Dermis microvascular lymphatic vessel endothelial cell (primary cell): ENCODE results near the gene PTGES2. TPM values are rescaled to one million over a fixed set of nuclear protein-coding genes. Genes with fewer than 3 reads are reported as not detected.

Experiments used
- DNase-seq, 2 donors: peaks; one replicate each; pipeline versions ENCODE4 v3.0.0 to v3.0.0-alpha.2; 2010; ENCODE audit warnings: low read depth in 2 of 2
- total RNA-seq: library from RNA; depleted of rRNA; stranded (reverse); fragments of >200 nt; gene quantifications from 2 replicates; pipeline ENCODE4 v1.2.1, GENCODE V29; 2014

PTGES2 gene
- total RNA-seq, 1 donor from 2014 or later: 67.3 TPM

DNA sequence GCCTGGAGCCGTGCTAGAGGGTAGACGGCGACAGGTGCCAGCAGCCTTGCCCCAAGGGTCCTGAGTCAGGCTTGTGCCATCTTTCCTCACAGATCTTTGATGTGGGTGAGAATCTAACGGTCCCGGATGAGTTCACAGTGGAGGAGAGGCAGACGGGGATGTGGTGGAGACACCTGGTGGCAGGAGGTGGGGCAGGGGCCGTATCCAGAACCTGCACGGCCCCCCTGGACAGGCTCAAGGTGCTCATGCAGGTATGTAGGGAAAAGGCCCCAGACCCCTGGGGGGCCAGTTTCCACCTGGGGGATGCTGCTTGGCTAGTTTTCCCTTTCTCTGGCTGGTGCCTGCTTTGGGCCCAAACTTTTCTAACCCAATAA lies 24.0 kb downstream of the PTGES2 start:
- DNase-seq: no peak

DNA sequence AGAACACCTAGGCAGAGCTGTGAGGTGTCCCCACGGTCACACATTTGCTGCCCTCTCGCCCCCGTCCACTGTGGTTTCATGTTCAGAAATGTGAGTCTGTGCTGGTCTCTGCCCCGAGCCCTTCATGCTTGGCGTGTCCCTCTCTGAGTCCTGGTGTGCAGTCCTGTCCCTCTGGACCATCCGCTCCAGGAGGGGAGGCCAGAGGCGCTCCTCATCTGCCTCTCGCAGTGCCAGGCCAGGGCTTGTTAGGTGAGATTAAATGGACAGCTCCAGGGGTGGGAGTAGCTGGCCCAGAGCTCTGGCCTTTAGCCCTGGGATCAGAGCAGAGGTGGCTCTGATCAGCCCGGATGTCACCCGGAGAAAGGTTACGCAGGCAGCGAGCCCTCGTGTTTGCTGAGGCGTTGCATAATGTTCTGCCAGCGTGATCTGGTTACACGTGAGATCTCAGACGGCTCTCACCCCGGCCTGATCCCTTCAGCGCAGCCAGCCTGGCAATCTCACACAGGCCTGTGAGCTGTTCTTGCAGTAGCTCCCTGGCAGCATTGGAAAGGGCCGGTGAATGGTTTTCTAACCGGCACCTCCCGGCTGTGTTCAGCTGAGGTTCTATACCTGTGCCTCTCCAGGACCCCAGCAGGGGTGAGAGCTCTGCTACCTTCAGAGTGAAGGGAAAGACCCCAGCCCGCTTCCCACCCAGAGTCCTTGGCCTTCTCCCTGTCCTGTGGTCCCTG lies 24.5 kb downstream of the PTGES2 start:
- no peak for DNase-seq

DNA sequence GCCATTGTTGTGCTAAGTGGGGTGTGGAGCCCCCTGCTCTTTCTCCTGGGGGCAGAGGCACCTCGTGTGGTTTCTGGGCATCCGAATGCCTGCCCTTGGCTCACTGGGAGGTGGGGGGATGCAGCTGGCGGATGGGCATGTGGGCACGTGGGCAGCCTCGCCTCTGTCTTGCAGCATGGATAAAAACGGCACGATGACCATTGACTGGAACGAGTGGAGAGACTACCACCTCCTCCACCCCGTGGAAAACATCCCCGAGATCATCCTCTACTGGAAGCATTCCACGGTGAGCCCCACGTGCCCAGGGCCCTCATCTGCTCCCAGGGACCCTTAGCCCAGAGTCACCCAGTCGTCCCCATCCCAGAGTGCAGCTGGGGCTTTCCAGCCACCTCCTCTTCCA lies 25.3 kb downstream of the PTGES2 start:
- DNase-seq: no peak

DNA sequence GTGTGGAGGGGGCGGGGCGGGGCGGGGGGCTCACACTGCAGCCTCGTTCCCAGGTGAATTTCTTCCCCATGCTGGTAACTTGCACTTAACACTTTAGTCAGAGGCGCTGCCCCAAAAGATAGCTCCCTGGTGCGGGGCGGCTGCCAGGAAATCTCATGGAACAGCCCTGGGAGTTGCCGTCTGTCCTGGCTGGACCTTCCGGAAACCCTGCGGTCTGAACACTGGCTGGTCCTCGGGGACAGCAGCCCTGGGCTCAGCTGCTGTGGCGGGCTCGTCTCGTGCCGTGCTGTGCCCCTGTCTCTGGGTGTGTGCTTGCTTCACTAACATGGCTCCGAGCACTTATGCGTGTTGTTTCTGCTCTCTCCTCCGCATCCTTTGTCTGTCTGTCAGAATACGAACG lies 25.8 kb downstream of the PTGES2 start:
- DNase-seq: peak; percentile 33 to 37

DNA sequence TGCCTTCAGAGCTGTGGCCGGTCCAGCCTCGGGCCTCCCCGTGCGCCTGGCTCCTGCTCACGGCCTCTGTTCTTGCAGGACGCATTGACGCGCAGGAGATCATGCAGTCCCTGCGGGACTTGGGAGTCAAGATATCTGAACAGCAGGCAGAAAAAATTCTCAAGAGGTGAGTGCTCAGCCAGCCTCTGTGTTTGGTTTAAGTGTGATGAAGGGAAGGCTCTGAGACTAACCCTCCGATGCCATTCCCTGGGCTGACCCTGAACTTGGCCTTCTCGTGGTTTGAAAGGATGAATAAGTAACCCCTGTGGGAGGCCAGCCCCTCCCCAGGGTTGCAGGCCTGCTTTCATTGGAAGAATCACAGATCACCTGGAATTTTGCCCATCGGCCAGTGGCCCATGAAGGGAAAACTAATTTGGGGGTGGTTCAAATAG lies 26.3 kb downstream of the PTGES2 start:
- no peak for DNase-seq

DNA sequence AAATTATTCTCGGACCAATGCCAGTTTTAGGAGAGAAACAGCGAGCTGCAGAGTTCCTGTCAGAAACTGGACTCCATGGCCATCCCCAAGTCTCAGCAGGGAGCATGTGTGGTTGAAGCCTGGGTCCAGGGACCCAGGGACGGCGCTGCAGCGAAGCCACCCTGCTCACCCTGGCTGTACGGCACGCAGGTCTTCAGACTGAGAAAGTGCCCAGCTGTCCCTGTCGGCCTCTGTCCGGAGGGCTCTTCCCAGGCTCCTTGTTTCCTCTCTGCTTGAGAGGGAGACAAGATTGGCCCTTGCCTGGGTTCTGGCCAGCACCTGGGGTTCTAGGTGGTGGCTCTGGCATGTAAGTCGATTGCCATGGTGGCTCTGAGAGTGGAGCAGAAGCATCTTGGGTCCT lies 26.9 kb downstream of the PTGES2 start:
- no peak for DNase-seq

DNA sequence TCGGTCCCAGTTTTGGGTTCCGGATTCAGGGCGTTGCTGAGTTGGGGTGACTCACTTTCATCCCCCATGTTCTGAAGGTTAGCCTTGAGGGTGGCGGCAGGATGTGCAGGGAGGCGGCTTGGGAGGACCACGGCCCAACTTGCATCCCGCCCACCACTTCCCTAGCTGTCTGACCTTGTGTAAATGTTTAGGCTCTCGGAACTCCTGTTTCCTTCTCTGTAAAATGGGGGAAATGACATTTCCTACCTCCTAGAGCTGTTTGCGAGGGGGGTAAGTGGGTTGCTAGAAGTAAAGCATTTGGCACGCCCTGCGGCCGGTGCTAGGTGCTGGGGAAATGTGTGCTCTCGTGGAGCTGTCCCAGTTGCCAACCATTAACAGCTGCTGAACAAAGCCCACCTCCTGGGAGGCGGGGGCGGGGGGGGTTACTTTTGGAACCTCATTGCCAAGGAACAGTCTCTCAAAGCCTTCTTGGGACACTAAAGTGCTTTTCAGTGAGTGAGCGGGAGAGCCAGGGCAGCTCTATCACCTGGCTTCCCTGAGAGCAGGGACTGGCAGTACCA lies 27.5 kb downstream of the PTGES2 start:
- DNase-seq: peak; percentile 55 to 58

DNA sequence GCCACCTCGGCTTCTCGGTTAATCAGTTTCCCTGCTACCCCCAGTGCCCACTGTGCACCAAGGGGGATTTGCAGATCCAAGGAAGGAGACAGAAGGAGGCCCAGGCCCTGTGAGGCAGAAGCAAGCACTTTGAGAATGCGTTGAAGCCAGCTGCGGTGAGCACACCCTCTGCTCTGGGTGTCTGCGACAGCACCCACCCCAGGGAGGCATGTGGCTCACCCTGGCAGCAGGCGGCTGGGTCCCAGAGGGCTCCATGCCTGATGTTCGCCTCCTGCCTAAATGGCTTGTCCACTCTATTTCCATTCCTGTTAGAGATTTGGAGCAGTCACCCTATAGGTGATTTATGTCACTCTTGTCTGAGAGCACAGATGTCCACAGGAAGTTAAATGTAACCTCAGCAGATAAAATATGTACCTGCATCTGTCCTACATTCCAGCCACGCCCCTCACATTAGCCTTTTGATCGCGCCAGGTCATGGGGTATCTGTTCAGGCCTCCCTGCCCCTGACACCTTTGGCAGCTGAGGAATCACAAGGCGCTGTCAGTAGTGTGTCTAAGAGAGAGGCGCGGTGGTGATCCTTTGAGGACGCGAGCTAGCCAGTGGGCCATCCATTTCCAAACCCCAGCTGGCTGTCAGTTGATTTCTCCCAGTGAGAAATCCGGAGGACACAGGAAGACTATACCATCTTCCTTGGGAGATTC lies 28.1 kb downstream of the PTGES2 start:
- DNase-seq: peak in 1 of 2 donors; percentile 47

DNA sequence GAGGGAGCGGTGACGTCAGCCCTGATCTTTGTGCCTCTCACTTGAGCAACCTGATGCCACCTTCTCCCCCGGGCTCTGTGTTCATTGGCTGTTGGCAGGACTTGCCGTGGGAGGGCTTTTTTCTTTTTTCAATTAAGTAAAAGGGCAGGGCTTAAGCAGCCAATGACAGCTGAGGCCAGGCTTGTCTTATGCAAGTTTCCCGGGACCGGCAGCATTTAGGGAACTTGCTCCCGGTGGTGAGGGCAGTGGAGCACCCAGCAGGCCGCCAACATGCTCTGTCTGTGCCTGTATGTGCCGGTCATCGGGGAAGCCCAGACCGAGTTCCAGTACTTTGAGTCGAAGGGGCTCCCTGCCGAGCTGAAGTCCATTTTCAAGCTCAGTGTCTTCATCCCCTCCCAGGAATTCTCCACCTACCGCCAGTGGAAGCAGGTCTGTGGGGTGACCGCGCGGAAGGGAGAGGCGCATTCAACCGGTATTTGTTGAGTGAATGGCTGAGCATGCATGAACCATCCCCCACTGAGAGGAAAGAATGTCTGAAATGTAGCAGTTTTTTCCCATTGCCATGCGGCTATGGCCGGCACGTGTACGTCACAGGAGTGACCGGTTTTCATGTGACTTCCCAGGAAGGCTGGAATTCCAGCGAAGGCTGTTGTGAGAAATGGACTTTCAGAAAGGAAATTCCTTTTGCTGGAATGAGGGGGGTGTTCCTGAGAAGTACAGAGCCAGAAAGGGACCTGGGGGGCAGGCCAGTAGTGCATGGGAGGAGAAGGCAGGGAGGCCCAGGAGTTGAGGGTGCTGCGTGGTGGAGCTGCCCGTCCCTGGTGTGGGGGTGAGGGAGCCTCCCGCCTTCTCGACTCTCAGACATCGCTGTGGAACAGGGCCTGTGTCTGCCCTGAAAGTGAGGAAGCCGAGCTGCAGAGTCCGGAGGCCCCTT lies 29.0 kb downstream of the PTGES2 start:
- DNase-seq: peak; percentile 97

DNA sequence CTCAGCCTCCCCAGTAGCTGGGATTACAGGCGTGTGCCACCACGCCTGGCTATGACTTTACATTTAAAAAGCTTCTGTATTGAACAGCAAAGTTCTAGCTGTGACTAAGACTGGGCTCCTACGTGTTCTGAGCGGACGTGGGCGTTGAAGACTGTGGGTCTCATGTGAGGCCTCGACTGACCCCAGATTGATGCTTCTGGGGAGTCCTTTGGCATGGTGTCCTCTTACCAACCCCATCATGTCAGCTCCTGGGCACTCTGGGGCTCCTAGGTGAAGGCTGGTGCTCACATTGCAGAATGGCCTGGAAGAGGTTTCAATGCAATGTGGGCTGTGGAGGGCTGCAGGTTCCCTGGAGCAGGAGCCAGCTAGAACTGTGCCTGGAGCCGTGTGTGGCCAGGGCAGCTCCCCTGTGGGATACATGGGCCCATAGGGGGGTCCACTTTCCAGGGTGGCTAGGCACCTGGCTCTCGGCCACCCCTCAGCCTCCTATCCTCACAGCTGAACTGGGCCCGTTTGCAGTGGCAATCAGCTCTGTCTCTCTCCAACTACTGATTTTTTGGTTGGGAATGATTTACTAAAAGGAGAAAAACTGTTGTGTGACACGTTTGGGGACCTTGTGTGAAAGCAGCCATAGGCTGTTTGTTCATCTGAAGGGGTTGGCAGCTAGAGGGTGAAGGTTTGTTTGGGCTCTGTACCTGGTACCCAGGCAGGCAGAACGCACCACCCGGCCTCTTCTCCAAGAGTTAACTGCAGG lies 29.8 kb downstream of the PTGES2 start:
- no peak for DNase-seq

DNA sequence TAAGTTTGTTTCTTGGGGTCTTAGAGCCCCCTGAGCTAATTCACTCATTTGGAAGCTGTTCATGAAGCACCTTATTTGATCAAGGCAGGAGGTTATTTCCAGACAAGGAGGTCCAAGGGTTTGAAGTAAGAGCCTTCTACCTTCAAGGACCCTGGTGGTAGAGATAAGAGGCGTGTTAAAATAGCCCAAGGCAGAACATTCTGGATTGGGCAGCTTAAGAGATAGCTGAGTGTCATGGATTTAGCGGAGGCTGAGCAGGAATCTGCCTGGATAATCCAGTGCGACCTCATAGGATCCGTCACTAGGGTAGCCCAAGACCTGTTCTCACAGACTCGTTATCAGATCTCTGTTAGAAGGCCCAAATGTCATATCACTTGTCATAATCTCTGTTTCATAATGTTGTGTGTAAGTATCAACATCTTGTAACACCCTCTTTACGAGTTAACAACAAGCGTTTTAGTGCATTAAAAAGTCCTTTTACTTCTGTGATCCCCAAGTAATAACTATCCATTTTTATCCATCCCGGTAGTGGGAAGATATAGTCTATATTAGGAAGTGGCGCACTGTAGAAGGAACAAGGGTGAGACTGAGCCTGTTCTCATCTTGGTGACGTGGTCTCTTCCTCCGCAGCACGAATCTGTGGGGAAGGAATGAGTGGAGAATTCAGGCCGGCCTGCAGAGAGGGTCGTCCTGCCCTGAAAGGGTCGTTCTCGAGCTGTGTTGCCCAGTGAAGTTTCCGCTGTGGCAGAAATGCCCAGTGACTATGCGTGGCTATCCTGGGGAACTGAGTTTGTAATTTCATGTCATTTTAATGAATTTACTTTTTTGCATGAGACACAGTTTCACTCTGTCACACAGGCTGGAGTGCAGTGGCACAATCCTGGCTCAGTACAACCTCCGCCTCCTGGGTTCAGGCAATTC lies 30.7 kb downstream of the PTGES2 start:
- no peak for DNase-seq

DNA sequence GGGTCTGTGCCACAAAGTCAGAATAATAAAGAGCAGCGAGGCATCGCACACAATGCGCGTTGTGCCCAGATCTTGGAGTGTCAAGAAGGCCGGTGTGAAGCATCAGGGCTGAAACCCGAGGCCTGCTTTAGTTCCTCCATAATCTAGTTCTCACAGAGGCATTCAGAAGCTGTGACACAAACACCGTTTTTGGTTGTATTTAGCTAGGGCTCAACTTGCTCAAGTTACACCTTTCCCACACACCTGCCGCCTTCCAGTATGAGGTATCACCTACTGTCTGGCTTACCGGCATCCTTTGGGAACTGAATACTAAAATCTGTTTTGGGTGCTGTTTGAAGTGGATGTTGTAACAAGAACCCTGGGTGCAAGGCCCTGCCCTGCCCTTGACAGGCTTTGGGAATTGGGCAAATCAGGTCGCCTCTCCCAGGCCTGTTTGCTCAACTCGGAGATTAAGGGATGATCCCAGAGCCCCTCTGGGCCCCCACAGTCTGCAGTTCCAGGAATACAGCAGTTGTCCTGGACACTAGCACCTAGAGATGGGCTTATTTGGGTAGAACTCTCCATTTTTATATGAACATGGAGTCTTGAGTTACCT lies 32.5 kb downstream of the PTGES2 start:
- DNase-seq: no peak

DNA sequence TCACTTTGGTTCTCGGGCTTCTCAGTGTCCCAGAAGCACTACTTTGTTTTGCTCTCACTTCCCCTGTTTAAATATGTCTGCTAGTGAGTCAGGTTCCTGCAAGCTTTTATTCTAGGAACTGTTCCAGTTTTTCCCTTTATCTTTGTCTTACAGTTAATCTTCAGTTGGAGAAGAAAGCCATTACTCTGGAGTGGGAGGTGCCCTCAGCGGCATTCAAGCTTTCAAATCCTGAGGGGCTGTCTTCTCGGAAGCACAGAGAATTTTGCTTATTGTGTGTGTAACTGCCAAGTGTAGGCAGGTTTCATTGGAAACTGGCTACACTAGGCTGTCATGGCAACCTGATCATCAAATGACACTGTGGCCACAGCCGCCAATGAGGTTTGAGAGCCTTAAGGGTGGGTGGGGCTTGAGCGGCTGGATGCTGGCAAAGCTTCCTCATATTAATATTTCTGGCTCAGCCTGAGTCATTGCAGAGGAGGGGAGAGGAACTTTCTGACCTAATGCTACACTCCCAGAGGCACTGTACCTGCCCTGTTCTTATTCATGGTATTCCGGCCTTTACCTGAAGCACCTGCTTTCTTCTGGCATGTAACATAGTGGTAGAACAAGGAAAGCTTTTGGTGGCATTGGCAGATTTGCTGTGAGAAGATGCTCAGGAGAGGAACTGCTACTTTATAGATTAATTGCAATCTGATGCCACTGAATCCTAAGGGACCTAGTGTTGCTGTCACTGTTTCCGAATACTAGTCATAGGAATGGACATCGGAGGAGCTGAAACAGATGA lies 33.2 kb downstream of the PTGES2 start:
- DNase-seq: peak; percentile 97 to 98

DNA sequence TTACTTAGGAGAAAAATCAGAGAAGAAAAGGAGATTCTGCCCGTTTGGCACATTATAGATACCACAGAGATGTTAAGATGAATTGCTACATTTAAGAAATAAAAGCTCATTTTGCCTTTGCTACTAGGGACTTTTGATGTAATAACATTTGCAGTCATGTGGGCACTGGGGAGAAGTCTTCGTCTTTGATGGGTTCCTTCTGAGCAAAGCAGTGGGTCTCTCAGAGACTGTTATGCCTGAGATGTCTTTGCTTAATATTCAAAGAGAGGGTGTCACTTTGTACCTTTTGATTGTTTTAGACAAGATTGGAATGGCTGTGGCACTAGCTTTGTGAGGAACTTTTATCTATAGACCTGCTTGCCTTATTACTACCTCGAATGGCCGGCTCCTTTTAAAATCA lies 34.5 kb downstream of the PTGES2 start:
- no peak for DNase-seq

DNA sequence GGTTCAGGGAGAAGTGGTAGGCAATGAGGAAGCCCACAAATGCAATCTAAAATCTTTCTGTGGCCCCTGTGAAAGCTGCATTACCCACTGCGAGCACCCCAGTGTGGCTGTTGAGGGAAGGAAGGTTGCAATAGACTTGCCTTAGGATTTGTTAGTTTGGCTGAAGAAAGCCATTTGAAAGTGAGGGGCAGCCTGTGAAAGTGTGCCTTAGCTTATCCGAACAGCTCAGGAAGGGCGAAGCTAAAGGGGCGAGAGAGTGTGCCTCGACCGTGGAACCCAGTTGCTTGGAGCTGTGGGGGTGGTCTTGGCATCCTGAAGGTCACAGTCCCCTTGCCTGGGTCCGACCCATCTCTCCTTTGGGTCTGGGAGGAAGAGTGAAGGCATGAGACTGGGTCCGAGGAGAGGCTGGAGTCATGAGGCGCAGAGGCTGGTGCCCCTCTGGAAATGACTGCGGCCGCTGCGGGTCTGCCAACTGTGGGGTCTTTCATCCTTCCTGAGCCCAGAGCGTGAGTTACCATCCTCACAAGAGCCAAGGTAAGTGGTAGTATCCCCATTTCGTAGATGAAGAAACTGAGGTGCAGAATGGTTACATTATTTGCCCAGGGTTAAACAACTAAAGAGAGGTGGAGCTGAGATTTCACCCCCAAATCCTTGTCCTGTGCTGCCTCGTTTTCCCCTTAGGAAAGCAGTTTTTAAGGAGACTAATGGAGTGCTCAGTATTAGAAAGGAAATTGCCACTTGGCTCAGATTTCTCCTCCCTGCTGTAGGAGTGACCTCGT lies 35.1 kb downstream of the PTGES2 start:
- no peak for DNase-seq

DNA sequence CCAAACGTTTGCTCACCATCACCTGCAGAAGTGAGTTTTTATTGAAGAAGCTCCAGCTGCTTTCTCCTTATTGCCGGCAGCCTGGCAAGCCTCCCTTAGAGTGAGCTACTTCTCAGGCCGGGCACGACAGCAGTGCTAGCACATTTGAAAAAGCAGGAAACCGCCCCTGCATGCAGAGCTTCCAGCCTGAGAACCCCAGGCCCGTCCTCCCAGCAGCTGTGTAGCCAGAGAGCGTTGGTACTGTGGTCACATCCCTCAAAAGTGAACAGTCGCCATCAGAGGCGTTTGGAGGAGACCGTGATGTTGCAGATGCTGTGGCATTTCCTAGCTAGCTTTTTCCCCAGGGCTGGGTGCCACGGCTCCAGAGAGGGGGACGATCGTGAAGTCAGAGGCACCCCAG lies 36.0 kb downstream of the PTGES2 start:
- no peak for DNase-seq

DNA sequence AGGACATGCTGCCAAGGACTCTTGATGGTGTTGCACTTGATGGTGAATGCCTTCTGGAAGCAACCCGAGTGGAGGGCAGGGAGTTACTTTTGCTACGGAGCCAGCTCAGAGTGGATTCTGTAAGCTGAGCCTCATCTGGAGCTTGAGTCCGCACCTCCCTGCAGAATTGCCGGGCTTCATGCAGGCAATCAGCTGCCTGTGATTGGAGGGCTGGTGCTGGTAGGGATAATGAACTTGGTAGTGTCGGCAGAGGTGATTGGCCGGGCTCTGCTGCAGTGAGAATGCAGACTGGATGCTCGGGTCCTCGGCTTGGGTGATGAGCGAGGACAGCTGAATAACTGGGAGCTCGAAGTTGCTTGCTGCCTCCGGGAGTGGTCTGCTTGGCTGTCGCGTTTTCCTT lies 36.4 kb downstream of the PTGES2 start:
- DNase-seq: no peak

DNA sequence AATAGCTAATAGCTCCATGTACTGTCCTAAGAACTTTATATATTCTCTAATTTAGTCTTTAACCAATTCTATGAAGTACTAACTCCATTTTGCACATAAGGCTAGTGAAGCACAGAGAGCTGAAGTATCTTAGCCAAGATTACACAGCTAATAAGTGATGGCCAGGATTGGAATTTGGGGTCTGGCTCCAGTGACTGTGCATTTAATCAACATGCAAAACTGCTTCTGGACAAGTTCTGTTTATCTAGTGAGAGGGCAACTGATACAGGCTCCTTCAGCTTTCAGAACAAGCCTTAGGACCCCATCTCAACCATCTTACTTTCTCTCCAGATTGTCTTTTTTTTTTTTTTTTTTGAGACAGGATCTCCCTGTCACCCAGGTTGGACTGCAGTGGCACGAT lies 38.2 kb downstream of the PTGES2 start:
- DNase-seq: no peak
